Skeletal muscle tissue (tissue), 4 donors: ENCODE results near the gene ADGRG3. TPM values are rescaled to one million over a fixed set of nuclear protein-coding genes. Genes with fewer than 3 reads are reported as not detected.

ENCODE experiments used
- H3K27ac ChIP-seq: one replicate; pipeline ENCODE4 v1.7.0; 2013; ENCODE audit warnings: mild to moderate bottlenecking, low read depth, low read length, inconsistent platforms
- H3K27me3 ChIP-seq, 3 donors: one replicate each; pipeline ENCODE4 v1.7.0; 2013; ENCODE audit warnings: low read length in 3 of 3; ENCODE audit not compliant: control insufficient read depth in 3 of 3, insufficient read depth in 3 of 3
- H3K36me3 ChIP-seq, 3 donors: one replicate each; pipeline ENCODE4 v1.7.0; 2013; ENCODE audit warnings: low read length in 3 of 3; ENCODE audit not compliant: control insufficient read depth in 3 of 3, insufficient read depth in 3 of 3
- H3K4me1 ChIP-seq, 3 donors: one replicate each; pipeline ENCODE4 v1.7.0; 2013; ENCODE audit warnings: low read length in 3 of 3, mild to moderate bottlenecking in 3 of 3; ENCODE audit not compliant: control insufficient read depth in 3 of 3, insufficient read depth in 3 of 3
- H3K4me3 ChIP-seq, 3 donors: one replicate each; pipeline ENCODE4 v1.7.0; 2013; ENCODE audit warnings: low read length in 3 of 3
- H3K9ac ChIP-seq, 3 donors: one replicate each; pipeline ENCODE4 v1.7.0; 2013; ENCODE audit warnings: low read length in 3 of 3, mild to moderate bottlenecking in 3 of 3, moderate library complexity in 2 of 3, low read depth in 1 of 3
- H3K9me3 ChIP-seq, 3 donors: one replicate each; pipeline ENCODE4 v1.7.0; 2013; ENCODE audit warnings: low read length in 3 of 3; ENCODE audit not compliant: control insufficient read depth in 3 of 3
- total RNA-seq: library from RNA; depleted of rRNA; stranded (reverse); fragments of >200 nt; gene quantifications from one replicate; pipeline ENCODE4 v1.2.3, GENCODE V29; 2014
- donor health status: Osteomylitis.

Gene ADGRG3
- total RNA-seq, 1 donor from 2014 or later = 0.52 TPM

- Histone ChIP-seq H3K9me3 (no peaks in the 10 kb centered on the region), H3K27ac (no peak overlapping the region), H3K9ac (no peak overlapping the region), H3K27me3 (peaks cover 19 to 31% (median 21%) of the 10 kb centered on the region in 3 donors), H3K36me3 (no peaks in the 10 kb centered on the region), H3K4me3 (no peak overlapping the region), H3K4me1 (peaks cover 7 to 34% (median 25%) of the 10 kb centered on the region in 3 donors)
These were observed 43.2 kb upstream of the ADGRG3 start for GRCh38 chr16:57624806-57625500.

DNA sequence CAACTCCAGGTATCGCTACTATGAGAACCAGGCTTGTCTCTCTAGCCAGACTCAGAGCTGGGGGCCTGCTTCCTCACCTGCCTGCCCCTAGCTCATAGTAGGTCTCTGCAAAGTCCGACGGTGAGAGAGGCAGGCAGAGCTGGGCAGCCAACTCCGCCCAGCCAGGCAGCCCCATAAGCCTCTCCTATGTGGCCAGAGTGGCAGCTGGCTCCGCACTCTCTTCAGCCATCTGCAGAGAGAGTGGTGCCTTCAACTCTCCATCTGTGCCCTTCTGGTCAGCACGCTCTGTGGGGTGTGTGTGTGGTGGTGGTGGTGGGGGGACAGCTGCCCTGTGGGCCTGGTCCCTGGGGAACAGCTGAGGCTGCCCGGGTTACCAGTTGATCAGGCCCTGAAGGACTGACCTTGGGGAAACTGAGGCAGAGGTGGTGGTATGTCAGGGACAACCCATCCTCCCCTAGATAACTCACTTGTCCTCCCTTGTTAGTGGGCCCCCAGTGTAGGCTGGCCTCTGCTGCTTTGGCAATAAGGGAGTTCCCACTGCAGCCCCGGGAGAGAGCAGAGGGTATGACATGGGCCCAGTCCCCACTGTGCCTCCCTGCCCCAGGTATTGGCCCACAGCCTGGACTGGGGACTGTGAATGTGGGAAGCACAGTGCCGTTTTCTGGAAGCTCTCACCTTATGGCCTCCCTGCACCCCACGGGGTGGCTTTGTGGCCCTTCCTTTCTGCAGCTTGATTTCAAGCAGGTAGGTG, 41.5 kb upstream of the ADGRG3 start:
- H3K9me3 ChIP-seq = no peaks in the 10 kb centered on the region
- no peaks in the 10 kb centered on the region for H3K36me3 ChIP-seq
- no peak overlapping the region for H3K27ac ChIP-seq
- no peak overlapping the region for H3K9ac ChIP-seq
- H3K27me3 ChIP-seq = peaks cover 19 to 41% (median 34%) of the 10 kb centered on the region in 3 donors
- H3K4me3 ChIP-seq = no peak overlapping the region
- H3K4me1 ChIP-seq = peaks cover 7 to 34% (median 27%) of the 10 kb centered on the region in 3 donors

GRCh38 chr16:57627184-57627871, 40.8 kb upstream of the ADGRG3 start:
- peaks cover 7 to 32% (median 28%) of the 10 kb centered on the region in 3 donors for H3K4me1 ChIP-seq
- H3K27ac ChIP-seq = peak overlapping the region; percentile 76
- H3K36me3 ChIP-seq = no peaks in the 10 kb centered on the region
- no peak overlapping the region for H3K9ac ChIP-seq
- no peaks in the 10 kb centered on the region for H3K9me3 ChIP-seq
- H3K27me3 ChIP-seq = peaks cover 19 to 41% (median 34%) of the 10 kb centered on the region in 3 donors
- no peak overlapping the region for H3K4me3 ChIP-seq

- Histone ChIP-seq H3K9me3 (no peaks in the 10 kb centered on the region), H3K36me3 (no peaks in the 10 kb centered on the region), H3K9ac (peak within 1 kb of the TSS; percentile 40 to 80 (median 74)), H3K27me3 (peaks cover 19 to 41% (median 34%) of the 10 kb centered on the region in 3 donors), H3K4me3 (peak within 1 kb of the TSS; percentile 61 to 75 (median 67)), H3K27ac (peak within 1 kb of the TSS; percentile 76), H3K4me1 (peaks cover 7 to 31% (median 26%) of the 10 kb centered on the region in 3 donors)
These were observed 39.9 kb upstream of the ADGRG3 start, which contains the start of gene ADGRG1 for GRCh38 chr16:57628008-57628781. Gene ADGRG1, plus strand, starts transcription at chr16:57628630. Its CDS starts 21,658 bp downstream, at chr16:57650288.

- Histone ChIP-seq H3K4me1 (peaks cover 7 to 31% (median 31%) of the 10 kb centered on the region in 3 donors), H3K4me3 (peak overlapping the region; percentile 61 to 75 (median 67)), H3K9ac (peak overlapping the region; percentile 40 to 80 (median 74)), H3K9me3 (no peaks in the 10 kb centered on the region), H3K36me3 (no peaks in the 10 kb centered on the region), H3K27ac (peak overlapping the region; percentile 76), H3K27me3 (peaks cover 19 to 41% (median 34%) of the 10 kb centered on the region in 3 donors)
These were observed 39.3 kb upstream of the ADGRG3 start for GRCh38 chr16:57628783-57629293.

- Histone ChIP-seq H3K27me3 (peaks cover 19 to 41% (median 36%) of the 10 kb centered on the region in 3 donors), H3K4me1 (peaks cover 7 to 31% (median 23%) of the 10 kb centered on the region in 3 donors), H3K9ac (peak overlapping the region; percentile 32 to 74 (median 43)), H3K9me3 (no peaks in the 10 kb centered on the region), H3K27ac (peak overlapping the region; percentile 76), H3K4me3 (peak overlapping the region; percentile 33 to 75 (median 67)), H3K36me3 (no peaks in the 10 kb centered on the region)
These were observed 38.3 kb upstream of the ADGRG3 start for GRCh38 chr16:57629516-57630406.

DNA sequence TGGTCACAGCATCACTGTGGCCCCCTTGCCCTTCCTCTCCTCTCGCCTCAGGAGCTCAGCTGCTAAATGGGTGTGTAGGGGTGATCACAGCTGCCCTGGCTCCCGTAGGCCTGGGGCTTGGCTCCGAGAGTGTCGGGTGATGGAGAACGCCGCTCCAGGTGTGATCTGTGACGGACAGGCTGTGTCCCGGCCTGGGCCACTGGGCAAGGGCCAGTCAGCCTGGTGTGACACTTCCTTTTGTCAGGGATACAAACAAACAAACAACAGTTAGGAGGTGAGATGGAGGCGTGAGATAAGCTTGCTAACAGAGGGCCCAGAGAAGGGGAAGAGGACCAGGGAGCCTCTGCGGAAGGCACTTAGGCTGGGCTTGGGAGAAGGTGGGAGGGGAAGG, 37.7 kb upstream of the ADGRG3 start:
- peaks cover 23 to 42% (median 41%) of the 10 kb centered on the region in 3 donors for H3K27me3 ChIP-seq
- H3K9ac ChIP-seq = peak overlapping the region in 2 of 3 donors; percentile 43 to 74
- H3K36me3 ChIP-seq = no peaks in the 10 kb centered on the region
- peak overlapping the region; percentile 29 to 56 (median 33) for H3K4me3 ChIP-seq
- H3K9me3 ChIP-seq = no peaks in the 10 kb centered on the region
- peak overlapping the region; percentile 76 for H3K27ac ChIP-seq
- H3K4me1 ChIP-seq = peaks cover 7 to 37% (median 24%) of the 10 kb centered on the region in 3 donors

DNA sequence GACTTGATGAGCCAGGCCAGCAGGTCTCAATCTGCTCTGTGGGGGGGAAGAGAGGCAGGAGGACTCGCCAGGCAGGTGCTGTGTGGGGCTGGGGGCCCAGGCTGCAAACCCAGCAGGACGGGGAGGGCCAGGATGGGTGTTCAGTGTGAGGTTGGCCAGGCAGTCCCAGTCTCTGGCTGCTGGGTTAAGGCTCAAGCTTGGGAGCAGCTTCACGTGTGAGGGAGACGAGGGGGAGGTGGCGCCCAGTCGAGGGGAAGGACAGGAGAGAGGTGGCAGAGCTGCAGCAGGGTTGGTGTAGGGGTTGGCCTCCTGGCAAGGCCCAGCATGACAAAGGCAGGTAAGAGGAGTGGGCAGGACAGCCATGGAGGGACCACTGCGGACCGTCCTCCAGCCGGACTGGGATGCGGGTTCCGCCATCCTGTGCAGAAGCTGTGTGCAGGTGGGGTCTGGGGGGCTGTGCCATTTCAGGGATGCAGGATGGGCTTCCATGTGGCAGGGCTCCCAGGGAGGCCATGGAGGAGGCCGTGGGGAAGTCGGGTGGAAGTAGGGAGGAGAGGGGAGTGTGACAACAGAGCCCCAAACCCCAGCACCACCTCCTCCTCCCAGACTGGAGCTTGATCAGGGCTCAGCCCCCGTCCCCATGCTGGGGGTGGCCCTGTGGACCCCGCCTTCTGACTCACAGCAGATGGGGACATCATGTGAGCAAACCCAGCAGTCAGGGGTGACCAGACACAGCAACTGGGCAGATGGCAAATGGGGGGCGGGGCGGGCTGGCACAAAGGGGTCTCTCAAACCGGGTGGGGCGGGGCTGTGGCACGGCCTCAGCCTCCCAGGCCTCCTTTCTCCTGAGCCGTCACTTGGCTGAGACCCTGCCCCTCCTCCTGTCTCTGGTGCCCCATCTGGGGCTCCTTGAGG, 36.9 kb upstream of the ADGRG3 start:
- peaks cover 25 to 49% (median 48%) of the 10 kb centered on the region in 3 donors for H3K27me3 ChIP-seq
- H3K9ac ChIP-seq = peak overlapping the region in 1 of 3 donors; percentile 74
- no peak overlapping the region for H3K27ac ChIP-seq
- H3K36me3 ChIP-seq = no peaks in the 10 kb centered on the region
- H3K4me1 ChIP-seq = peaks cover 7 to 42% (median 28%) of the 10 kb centered on the region in 3 donors
- H3K9me3 ChIP-seq = no peaks in the 10 kb centered on the region
- peak overlapping the region; percentile 29 to 56 (median 33) for H3K4me3 ChIP-seq
